Activated T-cell treated with anti-CD3 and anti-CD28 coated beads, Interleukin-2, amount 50 U/mL, for 24 hours (primary cell): ENCODE data around the gene PHOSPHO2.
"Not testable (repeated sequence)": the region's sequence is repeated elsewhere in the genome, so short reads cannot be mapped to it uniquely, and the experiment has no call there.

Experiments used
- DNase-seq: peaks from one replicate; pipeline ENCODE4 v3.0.0-alpha.2; 2020
- H3K27ac Mint-ChIP-seq: 2 replicates; pipeline ENCODE4 v1.8.0; 2020; ENCODE audit warnings: mild to moderate bottlenecking, mixed read lengths
- H3K27me3 Mint-ChIP-seq: 2 replicates; pipeline ENCODE4 v1.8.0; 2020; ENCODE audit warnings: mixed read lengths
- H3K36me3 Mint-ChIP-seq: 2 replicates; pipeline ENCODE4 v1.8.0; 2020; ENCODE audit warnings: low read depth, mixed read lengths
- H3K4me1 Mint-ChIP-seq: 2 replicates; pipeline ENCODE4 v1.8.0; 2020; ENCODE audit warnings: low read depth, mixed read lengths
- H3K4me3 Mint-ChIP-seq: 2 replicates; pipeline ENCODE4 v1.8.0; 2020; ENCODE audit warnings: mild to moderate bottlenecking, moderate library complexity, mixed read lengths
- H3K9me3 Mint-ChIP-seq: 2 replicates; pipeline ENCODE4 v1.8.0; 2020; ENCODE audit warnings: mixed read lengths

Gene PHOSPHO2

GRCh38 chr2:169672406-169672805, 21.9 kb upstream of the PHOSPHO2 start:
- H3K4me1 Mint-ChIP-seq, result peaks cover 5% of the 10 kb centered on the region
- H3K9me3 Mint-ChIP-seq, result no peaks in the 10 kb centered on the region
- no peak for DNase-seq
- no peak overlapping the region for H3K27ac Mint-ChIP-seq
- H3K27me3 Mint-ChIP-seq, result peaks cover 17% of the 10 kb centered on the region
- H3K36me3 Mint-ChIP-seq, result no peaks in the 10 kb centered on the region
- H3K4me3 Mint-ChIP-seq, result no peak overlapping the region

GRCh38 chr2:169673106-169673505, 21.2 kb upstream of the PHOSPHO2 start:
- H3K4me1 Mint-ChIP-seq, result peaks cover 5% of the 10 kb centered on the region
- H3K27ac Mint-ChIP-seq, result no peak overlapping the region
- peaks cover 17% of the 10 kb centered on the region for H3K27me3 Mint-ChIP-seq
- H3K36me3 Mint-ChIP-seq, result no peaks in the 10 kb centered on the region
- H3K4me3 Mint-ChIP-seq, result no peak overlapping the region
- H3K9me3 Mint-ChIP-seq, result no peaks in the 10 kb centered on the region
- no peak for DNase-seq

GRCh38 chr2:169673921-169674320, 20.3 kb upstream of the PHOSPHO2 start:
- H3K4me1 Mint-ChIP-seq, result peaks cover 5% of the 10 kb centered on the region
- no peaks in the 10 kb centered on the region for H3K36me3 Mint-ChIP-seq
- peaks cover 17% of the 10 kb centered on the region for H3K27me3 Mint-ChIP-seq
- no peak for DNase-seq
- no peak overlapping the region for H3K4me3 Mint-ChIP-seq
- no peaks in the 10 kb centered on the region for H3K9me3 Mint-ChIP-seq
- H3K27ac Mint-ChIP-seq, result no peak overlapping the region

- Mint-ChIP-seq H3K4me3 (no peak overlapping the region), H3K27ac (no peak overlapping the region), H3K4me1 (no peaks in the 10 kb centered on the region), H3K27me3 (peaks cover 17% of the 10 kb centered on the region), H3K36me3 (no peaks in the 10 kb centered on the region), H3K9me3 (no peaks in the 10 kb centered on the region)
- no peak for DNase-seq
Observed at GRCh38 chr2:169676357-169676756, 17.9 kb upstream of the PHOSPHO2 start.

- H3K4me3 Mint-ChIP-seq, result no peak overlapping the region
- H3K9me3 Mint-ChIP-seq, result no peaks in the 10 kb centered on the region
- no peaks in the 10 kb centered on the region for H3K36me3 Mint-ChIP-seq
- peaks cover 17% of the 10 kb centered on the region for H3K27me3 Mint-ChIP-seq
- DNase-seq, result no peak
- peaks cover 3% of the 10 kb centered on the region for H3K4me1 Mint-ChIP-seq
- no peak overlapping the region for H3K27ac Mint-ChIP-seq
Observed at GRCh38 chr2:169676850-169677249, 17.4 kb upstream of the PHOSPHO2 start.

- peak overlapping the region; percentile 83 for H3K27ac Mint-ChIP-seq
- no peak for DNase-seq
- peaks cover 24% of the 10 kb centered on the region for H3K4me1 Mint-ChIP-seq
- H3K36me3 Mint-ChIP-seq, result no peaks in the 10 kb centered on the region
- no peaks in the 10 kb centered on the region for H3K9me3 Mint-ChIP-seq
- no peak overlapping the region for H3K4me3 Mint-ChIP-seq
- H3K27me3 Mint-ChIP-seq, result peaks cover 3% of the 10 kb centered on the region
Observed at GRCh38 chr2:169683054-169683424, 11.2 kb upstream of the PHOSPHO2 start.

GRCh38 chr2:169683425-169684134, 10.7 kb upstream of the PHOSPHO2 start:
- Mint-ChIP-seq H3K27me3 (peaks cover 3% of the 10 kb centered on the region), H3K36me3 (no peaks in the 10 kb centered on the region), H3K9me3 (peaks cover 3% of the 10 kb centered on the region), H3K4me3 (no peak overlapping the region), H3K27ac (peak overlapping the region; percentile 83), H3K4me1 (peaks cover 24% of the 10 kb centered on the region)
- no peak for DNase-seq

- Mint-ChIP-seq H3K4me3 (no peak overlapping the region), H3K27me3 (peaks cover 3% of the 10 kb centered on the region), H3K36me3 (peaks cover 2% of the 10 kb centered on the region), H3K9me3 (peaks cover 6% of the 10 kb centered on the region), H3K27ac (peak overlapping the region; percentile 83), H3K4me1 (peaks cover 24% of the 10 kb centered on the region)
- DNase-seq, result no peak
Observed at GRCh38 chr2:169684135-169684565, 10.1 kb upstream of the PHOSPHO2 start.

GRCh38 chr2:169684712-169685111, 9.6 kb upstream of the PHOSPHO2 start:
- not testable (repeated sequence) for DNase-seq, H3K36me3 Mint-ChIP-seq, H3K27me3 Mint-ChIP-seq, H3K27ac Mint-ChIP-seq, H3K4me3 Mint-ChIP-seq, H3K9me3 Mint-ChIP-seq
- peaks cover 24% of the 10 kb centered on the region for H3K4me1 Mint-ChIP-seq

- Mint-ChIP-seq H3K9me3 (peaks cover 20% of the 10 kb centered on the region), H3K4me1 (peaks cover 21% of the 10 kb centered on the region)
- not testable (repeated sequence) for H3K27ac Mint-ChIP-seq, DNase-seq, H3K36me3 Mint-ChIP-seq, H3K27me3 Mint-ChIP-seq, H3K4me3 Mint-ChIP-seq
Observed at GRCh38 chr2:169686825-169687224, 7.4 kb upstream of the PHOSPHO2 start.

GRCh38 chr2:169687943-169688342, 6.3 kb upstream of the PHOSPHO2 start:
- DNase-seq, H3K27ac Mint-ChIP-seq, H3K36me3 Mint-ChIP-seq, H3K4me3 Mint-ChIP-seq: not testable (repeated sequence)
- peaks cover 13% of the 10 kb centered on the region for H3K4me1 Mint-ChIP-seq
- H3K9me3 Mint-ChIP-seq, result peaks cover 20% of the 10 kb centered on the region
- peaks cover 15% of the 10 kb centered on the region for H3K27me3 Mint-ChIP-seq

GRCh38 chr2:169690958-169691357, 3.3 kb upstream of the PHOSPHO2 start:
- Mint-ChIP-seq H3K9me3 (peaks cover 20% of the 10 kb centered on the region), H3K4me3 (no peak overlapping the region), H3K36me3 (peaks cover 18% of the 10 kb centered on the region), H3K4me1 (peaks cover 20% of the 10 kb centered on the region), H3K27me3 (peaks cover 15% of the 10 kb centered on the region), H3K27ac (no peak overlapping the region)
- no peak for DNase-seq

- peaks cover 22% of the 10 kb centered on the region for H3K4me1 Mint-ChIP-seq
- H3K9me3 Mint-ChIP-seq, result peaks cover 20% of the 10 kb centered on the region
- no peak for DNase-seq
- no peak overlapping the region for H3K4me3 Mint-ChIP-seq
- peaks cover 15% of the 10 kb centered on the region for H3K27me3 Mint-ChIP-seq
- H3K36me3 Mint-ChIP-seq, result peaks cover 29% of the 10 kb centered on the region
- no peak overlapping the region for H3K27ac Mint-ChIP-seq
Observed at GRCh38 chr2:169692718-169693117, 1.6 kb upstream of the PHOSPHO2 start.

GRCh38 chr2:169693360-169693759, 909 bp upstream of the PHOSPHO2 start:
- DNase-seq, result no peak
- peaks cover 22% of the 10 kb centered on the region for H3K4me1 Mint-ChIP-seq
- peak overlapping the region; percentile 91 for H3K4me3 Mint-ChIP-seq
- H3K36me3 Mint-ChIP-seq, result peaks cover 32% of the 10 kb centered on the region
- peaks cover 18% of the 10 kb centered on the region for H3K9me3 Mint-ChIP-seq
- peak overlapping the region; percentile 33 for H3K27ac Mint-ChIP-seq
- H3K27me3 Mint-ChIP-seq, result peaks cover 15% of the 10 kb centered on the region

GRCh38 chr2:169694894-169695260, 608 bp downstream of the PHOSPHO2 start:
- Mint-ChIP-seq H3K9me3 (peaks cover 10% of the 10 kb centered on the region), H3K4me3 (peak overlapping the region; percentile 91), H3K36me3 (peaks cover 42% of the 10 kb centered on the region), H3K27me3 (peaks cover 15% of the 10 kb centered on the region), H3K4me1 (peaks cover 23% of the 10 kb centered on the region), H3K27ac (peak overlapping the region; percentile 92)
- no peak for DNase-seq

GRCh38 chr2:169696381-169696780, 2.1 kb downstream of the PHOSPHO2 start:
- Mint-ChIP-seq H3K4me1 (peaks cover 23% of the 10 kb centered on the region), H3K36me3 (peaks cover 52% of the 10 kb centered on the region), H3K27ac (no peak overlapping the region), H3K27me3 (peaks cover 9% of the 10 kb centered on the region), H3K4me3 (no peak overlapping the region), H3K9me3 (peaks cover 3% of the 10 kb centered on the region)
- no peak for DNase-seq
